ENCODE measurements around the gene SMTNL1. TPM values are rescaled to one million over a fixed set of nuclear protein-coding genes. Genes with fewer than 3 reads are reported as not detected.
A peak's percentile ranks its signal among the peaks of the same experiment; 100 is the strongest.

The SMTNL1 gene
- total RNA-seq, 1 donor from 2014 or later: not detected

DNA sequence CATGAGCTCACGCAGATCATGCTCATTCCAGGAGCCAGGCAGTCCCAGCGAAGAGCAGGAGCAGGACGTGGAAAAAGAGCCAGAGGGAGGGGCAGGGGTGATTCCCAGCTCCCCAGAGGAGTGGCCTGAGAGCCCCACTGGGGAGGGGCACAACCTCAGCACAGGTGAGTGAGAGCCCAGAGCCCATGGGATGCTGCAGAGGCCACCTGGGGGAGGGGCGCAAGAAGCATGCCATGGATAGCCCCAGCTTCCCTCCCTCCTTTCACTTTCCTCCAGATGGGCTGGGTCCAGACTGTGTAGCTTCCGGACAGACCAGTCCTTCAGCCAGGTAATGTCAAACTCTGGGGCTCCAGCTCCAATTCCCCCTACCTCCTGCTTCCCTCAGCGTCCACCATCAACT, 6.2 kb downstream of the SMTNL1 start:
- H3K4me3 Mint-ChIP-seq: no peak overlapping the region
- no peaks in the 10 kb centered on the region for H3K9me3 Mint-ChIP-seq
- DNase-seq (ENCODE audit: extremely low spot score, unreplicated experiment): no peak
- peaks cover 4% of the 10 kb centered on the region for H3K27me3 Mint-ChIP-seq
- peaks cover 9% of the 10 kb centered on the region for H3K4me1 Mint-ChIP-seq (ENCODE audit: unreplicated experiment)
- TF ChIP-seq, protein P1, sequence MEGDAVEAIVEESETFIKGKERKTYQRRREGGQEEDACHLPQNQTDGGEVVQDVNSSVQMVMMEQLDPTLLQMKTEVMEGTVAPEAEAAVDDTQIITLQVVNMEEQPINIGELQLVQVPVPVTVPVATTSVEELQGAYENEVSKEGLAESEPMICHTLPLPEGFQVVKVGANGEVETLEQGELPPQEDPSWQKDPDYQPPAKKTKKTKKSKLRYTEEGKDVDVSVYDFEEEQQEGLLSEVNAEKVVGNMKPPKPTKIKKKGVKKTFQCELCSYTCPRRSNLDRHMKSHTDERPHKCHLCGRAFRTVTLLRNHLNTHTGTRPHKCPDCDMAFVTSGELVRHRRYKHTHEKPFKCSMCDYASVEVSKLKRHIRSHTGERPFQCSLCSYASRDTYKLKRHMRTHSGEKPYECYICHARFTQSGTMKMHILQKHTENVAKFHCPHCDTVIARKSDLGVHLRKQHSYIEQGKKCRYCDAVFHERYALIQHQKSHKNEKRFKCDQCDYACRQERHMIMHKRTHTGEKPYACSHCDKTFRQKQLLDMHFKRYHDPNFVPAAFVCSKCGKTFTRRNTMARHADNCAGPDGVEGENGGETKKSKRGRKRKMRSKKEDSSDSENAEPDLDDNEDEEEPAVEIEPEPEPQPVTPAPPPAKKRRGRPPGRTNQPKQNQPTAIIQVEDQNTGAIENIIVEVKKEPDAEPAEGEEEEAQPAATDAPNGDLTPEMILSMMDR (conservative IDR thresholded peaks at IDR 0.05): no peak
- H3K36me3 Mint-ChIP-seq: no peaks in the 10 kb centered on the region
- H3K27ac Mint-ChIP-seq: no peak overlapping the region

- TF ChIP-seq, protein P1 (conservative IDR thresholded peaks at IDR 0.05): no peak
- peaks cover 9% of the 10 kb centered on the region for H3K4me1 Mint-ChIP-seq (ENCODE audit: unreplicated experiment)
- no peaks in the 10 kb centered on the region for H3K36me3 Mint-ChIP-seq
- peaks cover 4% of the 10 kb centered on the region for H3K27me3 Mint-ChIP-seq
- no peak overlapping the region for H3K4me3 Mint-ChIP-seq
- H3K9me3 Mint-ChIP-seq: no peaks in the 10 kb centered on the region
- DNase-seq (ENCODE audit: extremely low spot score, unreplicated experiment): no peak
- no peak overlapping the region for H3K27ac Mint-ChIP-seq
Measured at GRCh38 chr11:57544566-57544965, 7.2 kb downstream of the SMTNL1 start.

GRCh38 chr11:57545883-57546282, 8.5 kb downstream of the SMTNL1 start:
- DNase-seq (ENCODE audit: extremely low spot score, unreplicated experiment): no peak
- Mint-ChIP-seq H3K4me3 (no peak overlapping the region), H3K27ac (no peak overlapping the region), H3K27me3 (peaks cover 4% of the 10 kb centered on the region), H3K4me1 (ENCODE audit: unreplicated experiment) (peaks cover 9% of the 10 kb centered on the region), H3K36me3 (no peaks in the 10 kb centered on the region), H3K9me3 (no peaks in the 10 kb centered on the region)
- TF ChIP-seq, protein P1 (conservative IDR thresholded peaks at IDR 0.05): no peak

GRCh38 chr11:57546451-57546850, 9.1 kb downstream of the SMTNL1 start:
- no peak for DNase-seq (ENCODE audit: extremely low spot score, unreplicated experiment)
- Mint-ChIP-seq H3K36me3 (no peaks in the 10 kb centered on the region), H3K9me3 (no peaks in the 10 kb centered on the region), H3K4me1 (ENCODE audit: unreplicated experiment) (peaks cover 9% of the 10 kb centered on the region), H3K4me3 (no peak overlapping the region), H3K27ac (no peak overlapping the region), H3K27me3 (peaks cover 4% of the 10 kb centered on the region)
- TF ChIP-seq, protein P1 (conservative IDR thresholded peaks at IDR 0.05): no peak

DNA sequence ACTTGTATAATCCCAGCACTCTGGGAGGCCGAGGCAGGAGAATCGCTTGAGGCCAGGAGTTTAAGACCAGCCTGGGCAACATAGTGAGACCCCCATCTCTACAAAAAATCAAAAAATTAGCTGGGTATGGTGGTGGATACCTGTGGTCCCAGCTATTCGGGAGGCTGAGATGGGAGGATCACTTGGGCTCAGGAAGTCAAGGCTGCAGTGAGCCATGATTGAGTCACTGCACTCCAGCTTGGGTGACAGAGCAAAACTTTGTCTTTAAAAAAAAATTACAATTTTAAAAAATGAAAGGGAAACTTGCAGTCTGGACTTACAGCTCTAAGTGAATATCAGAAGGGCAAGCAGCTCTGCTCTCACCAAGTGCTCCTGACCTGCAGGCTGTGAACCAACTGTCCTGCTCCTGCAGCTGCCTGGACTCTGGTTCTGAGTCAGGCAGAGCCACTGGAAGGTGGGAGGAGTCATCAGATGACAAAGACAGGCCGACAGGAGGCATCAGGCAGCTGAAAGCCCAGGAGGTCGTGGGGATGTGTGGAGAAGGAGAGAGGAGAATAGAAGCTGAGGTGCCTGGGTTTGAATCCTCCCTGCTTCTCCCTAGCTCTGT, 9.6 kb downstream of the SMTNL1 start:
- no peak overlapping the region for H3K4me3 Mint-ChIP-seq
- H3K4me1 Mint-ChIP-seq (ENCODE audit: unreplicated experiment): peaks cover 9% of the 10 kb centered on the region
- peaks cover 3% of the 10 kb centered on the region for H3K36me3 Mint-ChIP-seq
- peaks cover 4% of the 10 kb centered on the region for H3K27me3 Mint-ChIP-seq
- DNase-seq (ENCODE audit: extremely low spot score, unreplicated experiment): no peak
- no peak overlapping the region for H3K27ac Mint-ChIP-seq
- H3K9me3 Mint-ChIP-seq: no peaks in the 10 kb centered on the region
- TF ChIP-seq, protein P1 (conservative IDR thresholded peaks at IDR 0.05): peak; percentile 12
